ENCODE results near the gene PEX11B.

Gene PEX11B

GRCh38 chr1:145906954-145907753 lies 11.4 kb downstream of the PEX11B start:
- no peak for DNase-seq

DNA sequence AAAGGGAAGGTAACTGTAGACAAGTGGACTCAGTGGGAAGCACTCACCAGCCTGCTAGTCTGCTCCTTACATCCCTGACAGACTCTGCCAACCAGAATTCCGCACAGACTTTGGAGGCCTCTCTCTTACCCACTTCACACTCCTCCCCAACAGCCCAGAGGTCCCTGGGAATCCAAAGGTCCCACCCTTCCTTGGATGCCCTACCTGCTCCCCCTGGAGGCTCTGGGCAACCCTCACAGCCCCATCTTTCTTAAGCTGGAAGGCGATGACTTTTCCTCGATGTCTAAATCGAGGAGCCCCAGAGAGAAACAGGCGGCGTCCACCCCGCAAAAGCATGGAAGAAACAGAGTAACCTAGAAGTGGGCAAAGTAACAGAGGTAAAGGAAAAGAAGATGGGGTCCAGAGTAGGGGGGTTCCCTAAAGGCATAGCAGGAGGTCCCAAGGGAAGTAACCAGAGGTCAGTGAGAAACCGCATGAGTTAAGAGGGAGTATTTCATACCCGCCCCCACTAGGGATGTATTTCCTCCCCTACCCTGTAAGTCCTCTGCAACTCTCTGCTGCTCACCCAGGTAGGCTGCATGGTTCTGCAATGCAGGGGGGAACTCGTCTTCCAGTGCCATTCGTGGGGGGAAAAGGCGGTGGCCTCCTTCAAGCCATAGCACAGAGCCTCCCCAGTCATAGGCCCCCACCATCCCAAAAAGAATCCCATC lies 17.1 kb downstream of the PEX11B start:
- no peak for DNase-seq

DNA sequence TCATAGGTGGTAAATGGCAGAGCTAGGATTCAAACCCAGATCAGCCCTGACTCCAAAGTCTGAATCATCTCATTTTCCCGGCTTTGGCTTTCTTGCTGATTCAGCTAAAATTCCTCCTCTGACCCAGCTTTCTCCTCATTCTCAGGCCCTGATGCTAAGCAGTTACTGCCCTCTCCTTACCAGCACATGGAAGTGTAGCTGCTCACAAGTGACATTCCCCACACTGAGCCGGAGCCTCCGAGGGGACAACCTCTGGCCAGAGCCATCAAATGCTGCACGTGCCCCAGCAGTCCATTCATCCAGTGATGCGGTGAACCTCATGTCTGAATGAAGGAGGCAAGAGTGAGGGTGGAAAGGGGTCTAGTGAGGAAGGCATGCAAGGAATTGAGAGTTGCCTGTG lies 19.8 kb downstream of the PEX11B start:
- DNase-seq, result no peak

DNA sequence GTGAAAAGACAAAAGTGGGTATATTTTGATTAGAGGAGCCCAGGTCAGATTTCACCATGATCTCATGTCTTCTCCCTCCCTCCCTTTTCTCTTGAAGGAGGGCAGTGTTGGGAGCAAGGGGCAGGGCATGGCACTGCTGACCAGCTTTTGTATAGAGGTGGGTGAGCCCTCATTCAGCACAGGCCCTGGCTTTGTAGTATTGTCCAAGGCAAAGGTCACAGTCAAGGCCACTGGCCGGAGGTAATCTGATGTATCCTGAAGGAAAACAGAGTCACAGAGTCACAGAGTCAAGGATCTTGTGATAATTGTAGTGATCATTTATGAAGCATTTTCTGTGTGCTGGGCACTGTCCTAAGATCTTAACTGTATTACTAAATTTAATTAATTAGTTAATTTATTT lies 20.5 kb downstream of the PEX11B start:
- no peak for DNase-seq

DNA sequence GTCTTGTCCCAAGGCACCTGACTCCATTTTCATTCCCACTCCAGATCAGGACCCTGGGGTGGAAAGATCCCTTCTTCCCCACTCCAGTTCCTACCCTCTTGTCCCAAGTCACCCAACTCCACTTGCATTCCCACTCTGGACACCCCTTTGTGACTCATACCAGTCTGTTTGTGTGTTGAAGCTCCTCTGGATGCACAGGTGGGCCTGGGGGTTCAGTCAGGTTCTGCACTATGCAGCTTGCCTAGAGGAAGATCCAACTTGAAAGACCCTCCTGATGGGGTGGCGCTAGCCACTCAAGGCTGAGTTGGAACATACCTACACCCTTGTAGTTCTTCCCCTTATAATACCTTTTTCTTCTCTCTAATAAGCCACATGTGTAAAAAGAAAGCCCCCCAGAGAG lies 23.0 kb downstream of the PEX11B start:
- DNase-seq, result no peak

DNA sequence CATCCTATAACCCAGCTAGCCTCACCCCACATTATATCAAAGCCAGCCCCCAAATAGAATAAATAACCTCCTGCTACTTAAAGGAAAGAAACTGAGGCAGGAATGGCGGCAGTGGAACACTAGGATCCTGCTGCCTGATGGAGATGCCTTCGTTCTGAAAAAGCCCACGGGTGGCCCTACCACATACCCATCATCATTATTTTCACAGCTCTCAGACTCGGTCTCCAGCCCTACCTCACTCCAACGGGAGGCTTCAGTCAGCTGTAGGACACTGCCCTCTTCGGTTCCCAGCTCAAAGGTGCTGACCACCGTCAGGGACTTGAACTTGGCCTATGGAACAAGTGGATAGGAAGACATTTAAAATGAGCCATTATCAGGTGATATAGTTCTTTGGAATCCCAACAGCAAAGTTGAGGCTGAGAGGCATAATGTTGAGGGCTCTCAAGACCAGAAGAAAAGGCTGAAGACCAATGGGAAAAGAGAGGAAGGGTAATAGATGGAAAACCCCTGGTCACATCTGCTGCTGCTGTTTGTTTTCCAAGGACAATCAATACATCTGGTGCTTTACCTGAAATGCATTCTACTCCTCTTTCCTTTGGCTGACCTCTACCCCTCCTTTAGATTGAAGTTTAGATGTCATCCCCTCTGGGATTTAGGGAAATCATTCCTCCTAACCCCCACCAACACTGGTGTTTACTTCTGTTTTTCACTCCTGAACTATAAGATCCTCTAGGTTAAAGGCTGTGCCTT lies 25.0 kb downstream of the PEX11B start:
- DNase-seq, result no peak

DNA sequence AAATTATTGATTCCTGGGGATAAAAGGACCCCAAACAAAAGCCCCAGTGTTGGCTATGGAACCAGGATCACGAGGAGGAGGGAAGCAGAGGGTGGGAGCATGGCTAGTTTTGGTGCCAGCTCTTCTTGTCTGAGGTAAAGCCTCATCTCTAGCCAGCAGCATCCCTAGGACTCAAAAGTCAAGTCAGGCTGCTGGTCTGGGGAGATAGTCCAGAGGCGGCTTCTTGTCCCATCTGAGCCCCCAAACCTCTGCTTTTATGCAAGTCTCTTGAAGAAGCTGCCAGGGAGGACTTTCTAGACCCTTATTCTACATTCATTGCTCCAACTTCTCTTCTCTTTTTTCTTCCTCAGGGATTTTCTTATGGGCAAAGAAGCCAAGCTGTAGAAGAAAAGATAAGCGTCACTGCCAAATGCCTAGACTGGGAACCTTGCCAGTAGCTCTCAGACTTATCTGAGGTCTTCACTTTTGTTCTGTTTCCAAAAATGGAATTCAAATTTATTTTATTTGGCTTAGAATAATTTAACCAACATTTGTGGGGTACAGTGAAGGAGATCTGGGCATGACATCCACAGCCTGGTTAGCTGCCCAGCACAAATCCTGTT lies 25.9 kb downstream of the PEX11B start:
- DNase-seq, result no peak

DNA sequence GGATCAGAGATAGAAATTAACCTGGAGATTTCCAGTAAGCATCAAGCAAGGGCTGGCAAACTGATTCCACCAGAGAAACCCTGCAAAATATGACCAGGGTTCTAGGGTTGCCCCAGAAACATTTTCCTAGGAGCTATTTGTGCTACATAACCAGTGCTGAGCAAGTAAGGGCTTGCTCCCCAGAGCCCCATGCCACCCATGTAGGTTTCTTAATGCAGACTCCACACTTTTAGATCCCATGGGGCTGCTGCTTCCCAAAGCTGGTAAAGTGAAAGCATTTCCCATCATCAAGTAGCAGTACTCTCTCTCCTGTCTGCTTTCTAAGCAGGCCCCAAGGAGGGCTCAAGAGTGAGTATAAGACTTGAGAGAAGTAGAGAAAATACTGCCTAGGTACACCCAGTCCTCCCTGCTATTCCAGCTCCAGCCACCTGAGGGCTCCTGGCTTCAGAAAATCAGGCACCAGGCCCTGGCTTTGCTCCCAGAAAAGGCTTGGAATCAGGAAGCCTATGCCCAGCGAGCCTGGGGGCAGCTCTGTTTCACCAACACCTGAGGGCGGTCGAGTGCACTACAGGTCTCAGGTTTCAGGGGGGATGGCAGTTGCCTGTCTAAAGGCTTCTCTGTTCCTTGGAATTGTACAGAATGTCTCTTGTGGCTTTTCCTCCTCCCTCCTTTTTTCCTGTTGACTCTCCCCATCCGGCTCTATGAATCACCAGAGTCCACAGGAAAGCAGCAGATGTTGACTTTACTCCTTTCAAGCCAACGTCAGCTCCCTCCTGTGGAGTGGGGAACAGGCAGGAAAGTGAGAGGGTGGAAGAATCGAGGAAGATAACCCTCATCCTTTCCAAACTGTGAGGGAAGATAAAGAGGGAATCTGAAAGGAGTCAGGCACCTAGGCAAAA lies 26.7 kb downstream of the PEX11B start:
- peak; percentile 99 for DNase-seq

DNA sequence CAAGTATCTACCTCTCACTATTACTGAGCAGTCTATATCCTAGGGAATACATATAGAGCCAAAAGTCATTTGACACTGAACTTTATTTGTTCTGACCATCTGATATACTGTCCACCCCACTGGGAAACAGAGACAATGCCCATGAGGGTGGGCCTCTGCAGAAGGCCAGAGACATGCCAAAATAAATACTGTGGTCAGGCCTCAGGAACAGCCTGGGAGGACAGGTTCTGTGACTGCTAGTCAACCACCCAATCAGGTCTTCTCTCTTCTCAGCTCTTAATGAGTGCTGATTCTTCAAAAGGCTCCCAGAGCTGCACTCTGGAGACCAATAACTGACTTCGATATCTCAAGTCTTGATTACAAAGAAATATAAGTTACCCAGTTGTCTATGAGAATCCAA lies 27.4 kb downstream of the PEX11B start:
- no peak for DNase-seq

GRCh38 chr1:145889722-145890121 lies 28.8 kb downstream of the PEX11B start:
- DNase-seq, result peak; percentile 15

GRCh38 chr1:145887631-145888030 lies 30.9 kb downstream of the PEX11B start:
- DNase-seq, result no peak

DNA sequence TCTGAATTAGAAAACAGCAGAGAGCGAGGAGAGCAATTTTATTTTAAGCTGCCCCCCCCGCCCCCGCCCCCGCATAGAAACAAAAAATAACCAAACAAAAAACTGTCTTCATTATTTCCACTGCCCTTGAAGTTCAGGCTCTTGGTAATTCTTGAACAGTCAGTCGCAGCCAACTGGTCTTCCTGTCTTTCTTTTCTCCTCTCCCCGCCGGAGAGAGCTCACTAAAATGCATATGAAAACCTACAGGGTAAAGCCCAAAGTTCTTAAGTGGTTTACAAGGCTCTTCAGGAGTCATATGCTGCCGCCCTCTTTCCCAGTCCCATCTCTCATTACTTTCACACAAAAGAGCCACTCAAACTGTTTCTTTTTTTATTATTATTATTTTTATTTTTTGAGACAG lies 31.7 kb downstream of the PEX11B start:
- DNase-seq, result no peak

DNA sequence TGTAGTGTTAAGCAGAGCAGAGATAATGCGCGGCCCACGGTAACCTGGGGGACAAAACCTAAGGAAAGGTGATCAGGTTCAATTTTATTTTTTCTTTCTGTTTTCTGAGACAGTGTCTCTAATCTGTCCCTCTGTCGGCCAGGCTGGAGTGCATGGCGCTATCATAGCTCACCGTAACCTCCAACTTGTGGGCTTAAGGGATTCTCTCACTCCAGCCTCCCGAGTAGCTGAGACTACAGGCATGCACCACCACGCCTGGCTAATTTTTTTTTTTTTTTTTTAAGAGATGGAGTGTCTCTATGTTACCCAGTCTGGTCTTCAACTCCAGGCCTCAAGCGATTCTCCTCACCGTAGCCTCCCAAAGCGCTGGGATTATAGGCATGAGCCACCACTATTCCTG lies 32.1 kb downstream of the PEX11B start:
- no peak for DNase-seq

- DNase-seq, result peak; percentile 73
Measured at GRCh38 chr1:145885738-145886287, 32.7 kb downstream of the PEX11B start, which contains the start of gene ANKRD35. ANKRD35 (minus strand) TSS chr1:145885866; CDS start chr1:145885758, 108 bp downstream.

DNA sequence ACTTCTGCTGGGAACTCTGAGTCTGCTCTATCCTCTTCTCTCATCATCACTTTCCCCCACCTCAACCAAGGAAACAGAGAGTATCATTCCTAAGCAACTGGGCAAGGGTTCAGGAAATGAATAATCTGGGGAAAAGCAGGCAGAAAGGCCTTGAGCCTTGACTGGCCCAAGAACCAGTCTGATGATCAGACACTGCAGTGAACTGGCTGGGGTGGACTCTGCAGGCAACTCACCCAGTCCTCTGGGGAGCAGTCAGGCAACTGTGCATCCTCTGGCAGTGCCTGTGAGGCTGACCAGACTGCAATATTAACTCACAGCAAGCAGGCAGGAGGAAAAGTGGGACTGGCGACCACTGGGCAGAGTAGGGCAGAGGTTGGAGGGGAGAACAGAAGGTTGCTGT lies 33.8 kb downstream of the PEX11B start:
- no peak for DNase-seq

- DNase-seq, result peak; percentile 40
Measured at GRCh38 chr1:145879775-145880174, 38.7 kb downstream of the PEX11B start.

DNA sequence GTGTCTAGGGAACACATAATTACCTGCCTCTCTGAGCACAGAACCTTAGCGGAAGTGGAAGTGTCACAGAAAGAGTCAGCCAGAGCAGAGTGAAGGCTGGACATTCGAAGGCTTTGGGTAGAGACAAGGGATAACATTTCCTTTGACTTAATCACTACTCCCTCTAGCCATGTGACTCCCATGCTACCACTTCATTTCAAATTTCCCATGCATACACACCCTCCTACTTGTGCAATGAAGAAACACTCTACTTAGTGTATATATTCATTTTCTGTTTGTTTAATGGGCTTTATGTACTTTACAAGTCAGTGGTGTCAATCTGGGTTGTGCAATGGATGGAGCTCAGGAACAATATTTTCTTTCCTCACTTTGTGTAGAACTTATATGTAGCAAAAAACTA lies 39.8 kb downstream of the PEX11B start:
- DNase-seq, result no peak

DNA sequence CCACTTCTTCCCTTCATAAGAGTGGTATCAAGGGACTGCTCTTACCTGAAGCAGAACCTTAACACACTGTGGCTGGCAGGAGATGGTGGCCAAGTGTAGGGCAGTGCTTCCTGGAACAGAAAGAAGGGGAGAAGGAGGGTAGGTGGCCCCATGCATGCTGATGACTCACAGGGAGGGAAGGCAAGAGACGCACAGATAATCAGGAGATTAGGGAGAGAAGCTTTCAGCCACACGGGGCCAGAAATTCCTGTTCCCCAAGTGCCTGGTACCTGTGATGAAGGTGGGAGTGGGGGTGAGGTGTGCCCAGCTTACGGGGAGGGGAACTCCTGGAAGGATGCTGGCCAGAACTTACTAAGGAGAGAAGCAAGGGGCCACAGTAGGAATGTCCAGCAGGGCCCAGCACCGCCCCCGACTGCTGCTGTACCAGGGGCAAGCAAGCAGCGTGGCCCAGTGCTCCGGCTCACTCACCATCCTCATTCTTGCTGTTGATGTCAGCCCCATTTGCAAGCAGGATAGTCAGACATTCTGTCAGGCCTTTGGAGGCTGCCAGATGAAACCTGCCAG lies 40.5 kb downstream of the PEX11B start:
- DNase-seq, result no peak

DNA sequence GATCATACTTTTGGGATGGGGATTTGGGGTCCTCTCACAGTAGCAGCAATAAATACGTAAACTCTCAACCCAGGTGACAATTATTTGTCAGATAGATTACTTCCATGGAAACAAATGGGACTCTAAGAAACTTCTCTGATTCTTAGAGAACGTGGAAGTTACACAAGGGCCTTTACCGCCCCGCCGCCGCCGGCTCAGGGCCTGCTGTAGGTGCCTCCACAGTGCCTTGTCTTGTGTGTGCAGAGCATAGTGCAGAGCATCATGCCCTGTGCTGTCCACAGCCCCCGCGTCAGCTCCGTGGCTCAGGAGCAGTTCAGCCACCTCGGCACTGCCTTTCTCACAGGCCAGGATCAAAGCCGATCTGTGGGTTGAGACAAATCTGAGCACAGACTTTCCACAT lies 43.9 kb downstream of the PEX11B start:
- DNase-seq, result no peak

DNA sequence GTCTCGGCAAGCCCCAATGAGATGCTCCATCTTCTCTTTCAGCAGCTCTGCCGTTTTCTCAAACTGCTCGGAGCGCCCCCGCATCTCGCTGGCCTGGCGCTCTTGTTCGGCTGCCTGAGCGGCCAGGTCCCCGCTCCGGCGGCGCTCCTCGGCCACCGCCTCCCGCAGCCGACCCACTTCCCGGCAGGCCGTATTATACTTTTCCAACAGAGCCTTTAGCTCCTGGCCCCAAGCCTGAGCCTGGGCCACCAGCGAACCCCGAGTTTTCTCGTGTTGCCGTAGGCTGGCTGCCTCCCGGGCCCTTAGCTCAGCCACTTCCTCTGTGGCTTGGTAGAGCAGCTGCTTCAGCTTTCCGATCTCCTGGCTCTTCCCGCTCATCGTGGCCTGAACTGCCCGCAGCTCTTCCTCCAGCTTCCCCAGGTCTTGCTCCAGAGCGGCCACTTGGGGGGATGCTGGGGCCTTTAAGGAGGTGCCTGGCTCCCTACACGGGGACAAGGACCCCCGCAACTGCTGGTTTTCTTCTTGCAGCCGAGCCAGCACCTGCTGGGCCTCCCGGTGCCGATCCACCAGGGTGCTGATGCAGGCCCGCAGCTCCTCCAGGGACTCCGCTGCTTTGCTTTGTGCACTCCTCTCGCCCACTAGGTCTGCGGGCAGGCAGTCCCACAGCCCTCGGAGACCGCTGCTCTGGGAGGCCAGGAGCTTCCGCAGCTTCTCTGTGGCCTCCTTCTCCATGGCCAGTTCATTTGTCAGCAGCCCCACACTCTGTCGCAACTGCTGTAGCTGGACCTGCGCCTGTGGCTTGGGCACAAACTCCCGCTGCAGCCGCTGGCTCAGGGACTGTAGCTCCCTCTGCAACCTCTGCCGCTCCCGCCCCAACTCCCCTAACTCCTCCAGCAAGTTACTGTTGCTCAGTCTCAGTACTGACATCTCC lies 46.3 kb downstream of the PEX11B start:
- DNase-seq, result no peak
